Thyroid gland (tissue), 4 donors: Measurements from ENCODE around the gene CHST10.

Experiments
- POLR2A ChIP-seq, 2 donors: fragments of 450-650 bp; IDR thresholded peaks; one replicate each; pipeline ENCODE4 v1.6.1; 2017; ENCODE audit warnings: antibody characterized with exemption in 2 of 2, mild to moderate bottlenecking in 2 of 2, moderate library complexity in 1 of 2
- TF ChIP-seq, protein P1 (sequence below), 6 experiments: fragments of 200-600 bp in 3 of 6; fragments of 450-650 bp in 3 of 6; sonication (generic) in 3 of 6; IDR thresholded peaks; one replicate each; pipeline ENCODE4 v1.5.1; 2016 to 2019; ENCODE audit warnings: antibody characterized with exemption in 6 of 6, mild to moderate bottlenecking in 2 of 6, inconsistent platforms in 1 of 6, moderate library complexity in 1 of 6

DNA sequence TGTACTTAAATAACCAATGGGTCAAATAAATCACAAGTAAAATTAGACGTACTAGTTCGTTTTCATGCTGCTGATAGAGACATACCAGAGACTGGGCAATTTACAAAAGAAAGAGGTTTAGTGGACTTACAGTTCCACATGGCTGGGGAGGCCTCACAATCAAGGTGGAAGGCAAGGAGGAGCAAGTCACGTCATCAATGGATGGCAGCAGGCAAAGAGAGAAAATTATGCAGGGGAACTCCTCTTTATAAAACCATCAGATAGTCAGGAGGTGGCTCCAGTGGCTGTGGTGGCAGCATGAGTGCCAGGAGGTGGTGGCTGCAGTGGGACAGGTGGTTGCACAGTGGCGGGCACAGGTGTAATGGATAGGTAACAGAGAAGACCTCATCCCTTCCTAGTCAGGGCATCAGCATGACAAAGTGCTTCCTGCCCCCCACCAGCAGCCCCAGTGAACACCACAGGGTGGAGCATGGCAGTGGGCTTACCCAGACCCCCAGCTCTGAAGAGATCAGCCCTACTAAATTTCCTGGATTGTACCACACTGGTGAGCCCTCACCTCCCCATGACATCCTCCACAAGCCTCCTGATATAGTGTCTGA is 6.9 kb upstream of the CHST10 start:
- TF ChIP-seq POLR2A (IDR thresholded peaks at IDR 0.05) = no peak
- TF ChIP-seq, protein P1, sequence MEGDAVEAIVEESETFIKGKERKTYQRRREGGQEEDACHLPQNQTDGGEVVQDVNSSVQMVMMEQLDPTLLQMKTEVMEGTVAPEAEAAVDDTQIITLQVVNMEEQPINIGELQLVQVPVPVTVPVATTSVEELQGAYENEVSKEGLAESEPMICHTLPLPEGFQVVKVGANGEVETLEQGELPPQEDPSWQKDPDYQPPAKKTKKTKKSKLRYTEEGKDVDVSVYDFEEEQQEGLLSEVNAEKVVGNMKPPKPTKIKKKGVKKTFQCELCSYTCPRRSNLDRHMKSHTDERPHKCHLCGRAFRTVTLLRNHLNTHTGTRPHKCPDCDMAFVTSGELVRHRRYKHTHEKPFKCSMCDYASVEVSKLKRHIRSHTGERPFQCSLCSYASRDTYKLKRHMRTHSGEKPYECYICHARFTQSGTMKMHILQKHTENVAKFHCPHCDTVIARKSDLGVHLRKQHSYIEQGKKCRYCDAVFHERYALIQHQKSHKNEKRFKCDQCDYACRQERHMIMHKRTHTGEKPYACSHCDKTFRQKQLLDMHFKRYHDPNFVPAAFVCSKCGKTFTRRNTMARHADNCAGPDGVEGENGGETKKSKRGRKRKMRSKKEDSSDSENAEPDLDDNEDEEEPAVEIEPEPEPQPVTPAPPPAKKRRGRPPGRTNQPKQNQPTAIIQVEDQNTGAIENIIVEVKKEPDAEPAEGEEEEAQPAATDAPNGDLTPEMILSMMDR (IDR thresholded peaks at IDR 0.05) = no peak
